ENCODE results near the gene RAPGEF2.
"Not testable (repeated sequence)": the region's sequence is repeated elsewhere in the genome, so short reads cannot be mapped to it uniquely, and the experiment has no call there.

Gene RAPGEF2

GRCh38 chr4:159312236-159312635 lies 209.4 kb downstream of the RAPGEF2 start:
- no peak for FAIRE-seq
- no peak for DNase-seq (ENCODE audit: insufficient read length, low spot score)
- TF ChIP-seq CTCF (IDR thresholded peaks at IDR 0.05; ENCODE audit: insufficient read depth, missing control alignments), result no peak

GRCh38 chr4:159315879-159316278 lies 213.0 kb downstream of the RAPGEF2 start:
- DNase-seq (ENCODE audit: insufficient read length, low spot score); FAIRE-seq: not testable (repeated sequence)

- TF ChIP-seq CTCF (IDR thresholded peaks at IDR 0.05; ENCODE audit: insufficient read depth, missing control alignments), result no peak
- FAIRE-seq (no peak), DNase-seq (ENCODE audit: insufficient read length, low spot score) (no peak)
Measured at GRCh38 chr4:159317203-159317602, 214.3 kb downstream of the RAPGEF2 start.

- no peak for FAIRE-seq
Measured at GRCh38 chr4:159319027-159319426, 216.1 kb downstream of the RAPGEF2 start.

GRCh38 chr4:159326480-159326879 lies 223.6 kb downstream of the RAPGEF2 start:
- FAIRE-seq (no peak), DNase-seq (ENCODE audit: insufficient read length, low spot score) (no peak)
- no peak for TF ChIP-seq CTCF (IDR thresholded peaks at IDR 0.05; ENCODE audit: insufficient read depth, missing control alignments)

More at GRCh38 chr4:159319027-159319426, 216.1 kb downstream of the RAPGEF2 start:
- DNase-seq (ENCODE audit: insufficient read length, low spot score), result no peak
- no peak for TF ChIP-seq CTCF (IDR thresholded peaks at IDR 0.05; ENCODE audit: insufficient read depth, missing control alignments)

- no peak for DNase-seq (ENCODE audit: insufficient read length, low spot score)
- no peak for TF ChIP-seq CTCF (IDR thresholded peaks at IDR 0.05; ENCODE audit: insufficient read depth, missing control alignments)
- no peak for FAIRE-seq
Measured at GRCh38 chr4:159328766-159329165, 225.9 kb downstream of the RAPGEF2 start.

GRCh38 chr4:159334461-159334860 lies 231.6 kb downstream of the RAPGEF2 start:
- no peak for TF ChIP-seq CTCF (IDR thresholded peaks at IDR 0.05; ENCODE audit: insufficient read depth, missing control alignments)
- FAIRE-seq (peak; percentile 51), DNase-seq (ENCODE audit: insufficient read length, low spot score) (no peak)

GRCh38 chr4:159337041-159337440 lies 234.2 kb downstream of the RAPGEF2 start:
- FAIRE-seq (no peak), DNase-seq (ENCODE audit: insufficient read length, low spot score) (no peak)
- no peak for TF ChIP-seq CTCF (IDR thresholded peaks at IDR 0.05; ENCODE audit: insufficient read depth, missing control alignments)

Data from D721Med (cell line).